AG04450 (cell line): ENCODE results near the gene CSNK1E. TPM values are rescaled to one million over a fixed set of nuclear protein-coding genes. Genes with fewer than 3 reads are reported as not detected.
A peak's percentile ranks its signal among the peaks of the same experiment; 100 is the strongest.

Experiments
- CTCF ChIA-PET: fragments of 300-600, 350-600 bp; formaldehyde crosslinking; extraction: SDS; loops from one replicate; lab custom pipeline; 2022; ENCODE audit warnings: antibody characterized with exemption, inconsistent platforms; lab: Charles Lee
- POLR2A ChIA-PET: fragments of 350-600 bp; formaldehyde crosslinking; extraction: SDS; loops from one replicate; lab custom pipeline; 2021; ENCODE audit warnings: antibody characterized with exemption, inconsistent platforms; lab: Yijun Ruan, JAX
- DNase-seq: peaks from one replicate; pipeline ENCODE4 v3.0.0-alpha.2; 2011; ENCODE audit warnings: low read depth, low spot score
- H3K27ac ChIP-seq: one replicate; pipeline ENCODE4 v1.5.1; 2012; ENCODE audit warnings: low read depth, low read length, control low read depth
- H3K27me3 ChIP-seq: one replicate; pipeline ENCODE4 v1.6.0; 2012; ENCODE audit warnings: low read length; ENCODE audit not compliant: control insufficient read depth, insufficient read depth
- H3K4me3 ChIP-seq: 2 replicates; pipeline ENCODE4 v1.5.1; 2011; ENCODE audit warnings: mild to moderate bottlenecking, low read depth, low read length, control low read depth
- H3K9me3 ChIP-seq: 2 replicates; pipeline ENCODE4 v1.5.1; 2012; ENCODE audit warnings: low read length; ENCODE audit not compliant: control insufficient read depth, insufficient read depth
- polyA plus RNA-seq: library from polyadenylated mRNA; depleted of rRNA; stranded (reverse); fragments of >200 nt; gene quantifications from 2 replicates; pipeline ENCODE4 v1.2.3, GENCODE V29; 2011
- TF ChIP-seq, protein P1 (sequence below): IDR thresholded peaks from 2 replicates; pipeline ENCODE4 v1.5.1; 2011; ENCODE audit warnings: low read depth, low read length, control low read depth, inconsistent platforms

CSNK1E gene
- polyA plus RNA-seq, 1 experiment, result 109 TPM

DNA sequence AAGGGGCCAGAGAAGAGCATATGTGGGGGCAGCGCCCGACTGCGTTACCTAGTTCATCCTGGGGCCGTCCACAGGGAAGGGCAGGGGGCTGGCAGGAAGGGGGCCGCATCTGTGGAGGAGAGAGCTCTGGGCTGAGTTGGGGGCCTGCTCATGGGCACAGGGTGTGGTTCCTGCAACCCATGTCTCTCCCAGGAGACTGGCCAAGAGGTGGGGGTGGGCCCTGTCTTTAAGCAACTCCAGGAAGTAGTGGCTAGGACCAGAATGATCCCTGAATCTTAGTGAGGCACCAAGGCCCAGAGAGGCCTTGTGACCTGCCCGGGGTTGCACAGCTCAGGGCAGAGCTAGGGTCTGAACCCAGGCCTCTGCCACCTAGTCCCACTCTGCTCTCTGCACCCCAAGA, 21.9 kb downstream of the CSNK1E start:
- TF ChIP-seq, protein P1, sequence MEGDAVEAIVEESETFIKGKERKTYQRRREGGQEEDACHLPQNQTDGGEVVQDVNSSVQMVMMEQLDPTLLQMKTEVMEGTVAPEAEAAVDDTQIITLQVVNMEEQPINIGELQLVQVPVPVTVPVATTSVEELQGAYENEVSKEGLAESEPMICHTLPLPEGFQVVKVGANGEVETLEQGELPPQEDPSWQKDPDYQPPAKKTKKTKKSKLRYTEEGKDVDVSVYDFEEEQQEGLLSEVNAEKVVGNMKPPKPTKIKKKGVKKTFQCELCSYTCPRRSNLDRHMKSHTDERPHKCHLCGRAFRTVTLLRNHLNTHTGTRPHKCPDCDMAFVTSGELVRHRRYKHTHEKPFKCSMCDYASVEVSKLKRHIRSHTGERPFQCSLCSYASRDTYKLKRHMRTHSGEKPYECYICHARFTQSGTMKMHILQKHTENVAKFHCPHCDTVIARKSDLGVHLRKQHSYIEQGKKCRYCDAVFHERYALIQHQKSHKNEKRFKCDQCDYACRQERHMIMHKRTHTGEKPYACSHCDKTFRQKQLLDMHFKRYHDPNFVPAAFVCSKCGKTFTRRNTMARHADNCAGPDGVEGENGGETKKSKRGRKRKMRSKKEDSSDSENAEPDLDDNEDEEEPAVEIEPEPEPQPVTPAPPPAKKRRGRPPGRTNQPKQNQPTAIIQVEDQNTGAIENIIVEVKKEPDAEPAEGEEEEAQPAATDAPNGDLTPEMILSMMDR, result no peak
- ChIA-PET POLR2A (interaction anchor here (0.7 kb wide), 1 partner anchor 12 kb away, joined by 3 read pairs; no protein-coding TSS in a partner anchor), CTCF (no interaction called here)
- Histone ChIP-seq H3K27ac (no peak overlapping the region), H3K27me3 (no peaks in the 10 kb centered on the region), H3K4me3 (no peak overlapping the region), H3K9me3 (no peaks in the 10 kb centered on the region; the same call in 1 of the 2 replicates)
- DNase-seq, result no peak

GRCh38 chr22:38294193-38294592, 23.0 kb downstream of the CSNK1E start:
- no peaks in the 10 kb centered on the region; the same call in 1 of the 2 replicates for H3K9me3 ChIP-seq
- ChIA-PET POLR2A (no interaction called here), CTCF (no interaction called here)
- DNase-seq, result no peak
- no peaks in the 10 kb centered on the region for H3K27me3 ChIP-seq
- TF ChIP-seq, protein P1, result no peak
- H3K27ac ChIP-seq, result no peak overlapping the region
- H3K4me3 ChIP-seq, result no peak overlapping the region

DNA sequence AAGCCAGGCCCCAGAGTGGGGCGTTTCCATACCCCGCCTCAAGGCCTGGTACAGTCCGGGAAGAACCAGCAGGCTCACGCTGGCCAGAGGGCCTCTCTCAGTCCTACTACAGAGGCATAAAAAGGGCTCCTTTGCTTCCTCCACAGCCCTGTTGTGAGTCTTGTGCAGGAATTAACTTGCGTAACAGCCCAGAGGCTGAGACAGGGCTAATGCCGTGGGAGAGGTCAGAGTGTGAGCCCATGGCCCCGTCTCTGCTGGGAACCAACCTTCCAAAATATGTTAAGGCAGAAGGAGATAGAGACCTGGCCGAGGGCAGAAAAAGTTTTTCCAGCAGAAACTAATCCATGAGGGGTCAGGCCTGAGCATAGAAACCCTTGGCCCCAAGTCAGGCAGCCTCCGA, 24.5 kb downstream of the CSNK1E start:
- Histone ChIP-seq H3K9me3 (no peaks in the 10 kb centered on the region; the same call in 1 of the 2 replicates), H3K27ac (peak overlapping the region; percentile 21), H3K4me3 (no peak overlapping the region), H3K27me3 (no peaks in the 10 kb centered on the region)
- POLR2A ChIA-PET, result no interaction called here
- DNase-seq, result no peak
- CTCF ChIA-PET, result no interaction called here
- TF ChIP-seq, protein P1, result no peak

GRCh38 chr22:38291201-38291777, 25.9 kb downstream of the CSNK1E start:
- ChIA-PET CTCF (interaction anchor here (0.7 kb wide), 1 partner anchor 224 kb away, joined by 3 read pairs; no protein-coding TSS in a partner anchor), POLR2A (no interaction called here)
- no peak overlapping the region for H3K27ac ChIP-seq
- H3K9me3 ChIP-seq, result no peaks in the 10 kb centered on the region
- H3K4me3 ChIP-seq, result no peak overlapping the region
- DNase-seq, result no peak
- H3K27me3 ChIP-seq, result no peaks in the 10 kb centered on the region
- TF ChIP-seq, protein P1, result no peak

DNA sequence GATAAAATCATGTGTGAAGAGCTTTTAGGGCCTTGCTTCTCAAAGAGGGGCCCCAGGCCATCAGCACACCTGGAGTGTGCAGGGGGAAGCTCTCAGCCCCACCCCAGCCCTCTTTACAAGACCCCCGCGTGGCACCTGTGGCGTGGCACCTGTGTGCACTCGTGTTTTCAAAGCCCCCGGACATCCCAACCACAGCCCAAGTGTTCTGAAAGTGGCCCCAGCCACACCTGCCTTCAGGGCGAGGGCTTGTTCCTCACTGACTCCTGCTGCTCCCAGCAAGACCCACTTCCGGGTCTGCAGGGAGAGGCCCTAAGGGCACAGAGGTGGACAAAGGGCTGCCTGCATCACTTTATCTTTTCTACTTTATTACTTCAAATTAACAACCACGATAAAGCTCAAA, 26.9 kb downstream of the CSNK1E start:
- H3K4me3 ChIP-seq, result no peak overlapping the region

More for the DNA sequence above, 26.9 kb downstream of the CSNK1E start:
- no peak for DNase-seq
- ChIA-PET POLR2A (interaction anchor here (0.6 kb wide), 1 partner anchor 173 kb away, joined by 3 read pairs; no protein-coding TSS in a partner anchor), CTCF (no interaction called here)
- no peaks in the 10 kb centered on the region for H3K27me3 ChIP-seq
- no peak overlapping the region for H3K27ac ChIP-seq
- TF ChIP-seq, protein P1, result no peak
- H3K9me3 ChIP-seq, result no peaks in the 10 kb centered on the region
